Smooth muscle cell (in vitro differentiated cells): ENCODE measurements around the gene MRPL3. TPM values are rescaled to one million over a fixed set of nuclear protein-coding genes. Genes with fewer than 3 reads are reported as not detected.
A peak's percentile ranks its signal among the peaks of the same experiment; 100 is the strongest.

ENCODE experiments used
- DNase-seq: peaks from one replicate; lab custom pipeline; 2025; ENCODE audit not compliant: unreplicated experiment; lab: John Stamatoyannopoulos, UW
- H2AFZ ChIP-seq: fragments of 200-600 bp; sonication (generic); 2 replicates; pipeline ENCODE4 v1.6.0; 2016; ENCODE audit warnings: antibody characterized with exemption, low read depth, mild to moderate bottlenecking
- H3F3A ChIP-seq: fragments of 200-600 bp; sonication (generic); 2 replicates; pipeline ENCODE4 v1.6.0; 2017; ENCODE audit warnings: antibody characterized with exemption, low read depth
- H3K27ac ChIP-seq: fragments of 200-600 bp; sonication (generic); 2 replicates; pipeline ENCODE4 v1.5.1; 2016; ENCODE audit warnings: low read depth, mild to moderate bottlenecking
- H3K27me3 ChIP-seq: fragments of 200-600 bp; sonication (generic); 2 replicates; pipeline ENCODE4 v1.6.1; 2016; ENCODE audit warnings: low read depth, mild to moderate bottlenecking
- H3K36me3 ChIP-seq: fragments of 200-600 bp; sonication (generic); 2 replicates; pipeline ENCODE4 v1.5.1; 2016; ENCODE audit warnings: low read depth
- H3K4me1 ChIP-seq: fragments of 200-600 bp; sonication (generic); 2 replicates; pipeline ENCODE4 v1.5.1; 2016; ENCODE audit warnings: low read depth
- H3K4me2 ChIP-seq: fragments of 200-600 bp; sonication (generic); 2 replicates; pipeline ENCODE4 v1.6.0; 2016; ENCODE audit warnings: mild to moderate bottlenecking
- H3K4me3 ChIP-seq: fragments of 200-600 bp; sonication (generic); 2 replicates; pipeline ENCODE4 v1.5.1; 2016; ENCODE audit warnings: mild to moderate bottlenecking
- H3K79me2 ChIP-seq: fragments of 200-600 bp; sonication (generic); 2 replicates; pipeline ENCODE4 v1.6.0; 2016; ENCODE audit warnings: low read depth, mild to moderate bottlenecking
- H3K9ac ChIP-seq: fragments of 200-600 bp; sonication (generic); 2 replicates; pipeline ENCODE4 v1.6.0; 2016; ENCODE audit warnings: low read depth
- H3K9me3 ChIP-seq: fragments of 200-600 bp; sonication (generic); replicated peaks from 2 replicates; pipeline ENCODE4 v1.5.1; 2016; ENCODE audit warnings: low read depth
- H4K20me1 ChIP-seq: fragments of 200-600 bp; sonication (generic); 2 replicates; pipeline ENCODE4 v1.6.0; 2016; ENCODE audit warnings: low read depth
- WGBS: methylation state at CpG from one replicate; pipeline ENCODE4 v1.1.7; 2016; ENCODE audit warnings: low lambda C conversion rate; 5-methylcytosine and 5-hydroxymethylcytosine counted together
- polyA plus RNA-seq: library from polyadenylated mRNA; unstranded; fragments of >200 nt; fragmentation: Nextera tagmentation; extraction: Ambion mirVana; gene quantifications from 2 replicates; pipeline ENCODE4 v1.2.1, GENCODE V29; 2016
- total RNA-seq: library from RNA; depleted of rRNA; stranded (reverse); fragments of >200 nt; gene quantifications from 2 replicates; pipeline ENCODE4 v1.2.3, GENCODE V29; 2014
- TF ChIP-seq, protein P1 (sequence below): fragments of 200-600 bp; sonication (generic); IDR thresholded peaks from 2 replicates; pipeline ENCODE4 v1.5.1; 2017; ENCODE audit warnings: borderline replicate concordance, mild to moderate bottlenecking, antibody characterized with exemption; ENCODE audit not compliant: insufficient read depth, poor library complexity, severe bottlenecking

Gene MRPL3
- total RNA-seq (123 and 139 TPM in 2 replicates), polyA plus RNA-seq (80.5 and 82.7 TPM in 2 replicates)

DNA sequence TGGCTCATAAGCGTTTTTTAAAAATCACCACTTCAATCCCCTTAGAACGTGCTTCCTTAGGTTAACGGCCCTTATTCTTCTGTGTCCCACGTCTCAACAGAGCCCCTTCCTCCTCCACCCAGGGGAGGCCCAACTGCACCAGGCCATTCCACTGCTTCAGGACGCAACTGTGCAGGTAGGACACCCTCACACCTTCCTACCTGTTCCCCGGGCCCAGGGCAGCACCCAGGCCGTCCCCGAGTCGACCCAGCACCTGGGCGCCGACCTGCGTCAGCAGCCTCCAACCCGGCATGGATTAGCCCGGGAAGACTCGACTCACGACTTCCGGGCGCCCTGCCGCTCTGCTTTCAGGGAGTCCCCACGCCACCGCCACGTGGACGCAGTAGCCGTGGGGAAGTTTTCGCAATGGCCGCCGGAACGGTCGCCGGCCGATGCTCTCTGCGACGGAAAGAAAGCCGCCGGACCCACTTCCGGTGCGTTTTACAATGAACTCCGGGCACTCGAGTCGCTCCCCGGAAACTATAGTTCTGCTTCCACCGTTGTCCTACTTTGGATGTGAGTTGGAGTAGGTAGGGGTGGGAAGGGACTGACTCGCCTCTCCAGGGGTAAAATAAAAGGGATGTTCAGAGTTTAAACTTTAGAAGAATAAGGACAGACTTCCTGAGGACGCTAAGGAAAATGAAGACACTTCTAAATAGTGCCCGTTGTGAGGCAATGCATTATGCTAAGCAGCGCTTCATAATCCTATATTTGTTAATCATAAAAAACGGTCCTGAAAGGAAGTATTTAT is at the start of gene MRPL3:
Gene MRPL3 (minus strand): TSS at position 442 of the 790 bp plus-strand sequence. CDS start 150 bp downstream, at position 292.
- Histone ChIP-seq H3K27ac (peak within 1 kb of the TSS; percentile 58), H3K4me1 (peaks cover 9% of the 10 kb centered on the region), H3K27me3 (peaks cover 18% of the 10 kb centered on the region), H3K9me3 (no peaks in the 10 kb centered on the region), H3K9ac (peak within 1 kb of the TSS; percentile 89), H3K79me2 (peaks cover 26% of the 10 kb centered on the region), H2AFZ (peak within 1 kb of the TSS; percentile 99), H3K36me3 (peaks cover 10% of the 10 kb centered on the region), H3F3A (no peaks in the 10 kb centered on the region), H3K4me3 (peak within 1 kb of the TSS; percentile 76), H4K20me1 (no peaks in the 10 kb centered on the region), H3K4me2 (peak within 1 kb of the TSS; percentile 97)
- peak; percentile 59 for DNase-seq
- WGBS, result 7% methylated on average over 47 of the region's 47 CpGs
- TF ChIP-seq, protein P1, sequence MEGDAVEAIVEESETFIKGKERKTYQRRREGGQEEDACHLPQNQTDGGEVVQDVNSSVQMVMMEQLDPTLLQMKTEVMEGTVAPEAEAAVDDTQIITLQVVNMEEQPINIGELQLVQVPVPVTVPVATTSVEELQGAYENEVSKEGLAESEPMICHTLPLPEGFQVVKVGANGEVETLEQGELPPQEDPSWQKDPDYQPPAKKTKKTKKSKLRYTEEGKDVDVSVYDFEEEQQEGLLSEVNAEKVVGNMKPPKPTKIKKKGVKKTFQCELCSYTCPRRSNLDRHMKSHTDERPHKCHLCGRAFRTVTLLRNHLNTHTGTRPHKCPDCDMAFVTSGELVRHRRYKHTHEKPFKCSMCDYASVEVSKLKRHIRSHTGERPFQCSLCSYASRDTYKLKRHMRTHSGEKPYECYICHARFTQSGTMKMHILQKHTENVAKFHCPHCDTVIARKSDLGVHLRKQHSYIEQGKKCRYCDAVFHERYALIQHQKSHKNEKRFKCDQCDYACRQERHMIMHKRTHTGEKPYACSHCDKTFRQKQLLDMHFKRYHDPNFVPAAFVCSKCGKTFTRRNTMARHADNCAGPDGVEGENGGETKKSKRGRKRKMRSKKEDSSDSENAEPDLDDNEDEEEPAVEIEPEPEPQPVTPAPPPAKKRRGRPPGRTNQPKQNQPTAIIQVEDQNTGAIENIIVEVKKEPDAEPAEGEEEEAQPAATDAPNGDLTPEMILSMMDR, result no peak

DNA sequence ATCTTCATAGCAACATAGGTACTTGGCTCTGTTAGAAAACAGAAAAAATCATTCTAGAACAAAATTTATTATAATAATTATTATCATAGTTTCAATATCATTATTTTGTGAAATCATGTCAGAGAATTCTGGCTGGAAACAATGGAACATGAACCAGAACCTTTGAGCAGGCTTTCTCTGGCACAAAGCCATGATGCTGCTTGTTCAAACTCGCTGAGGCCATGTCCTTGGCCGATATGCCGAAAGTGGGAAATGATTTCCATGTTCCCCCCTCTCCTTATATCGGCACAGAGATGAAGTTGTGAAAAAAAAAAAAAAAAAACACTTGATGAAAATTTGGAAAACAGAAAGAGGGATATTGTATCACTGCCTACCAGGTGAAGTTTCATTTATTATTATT is 49.0 kb upstream of the MRPL3 start:
- Histone ChIP-seq H3K79me2 (no peaks in the 10 kb centered on the region), H3K4me3 (no peak overlapping the region), H3K27ac (no peak overlapping the region), H3K9ac (no peak overlapping the region), H3K9me3 (no peaks in the 10 kb centered on the region), H3K4me2 (no peak overlapping the region), H3F3A (no peaks in the 10 kb centered on the region), H4K20me1 (no peaks in the 10 kb centered on the region), H3K36me3 (no peaks in the 10 kb centered on the region), H3K27me3 (peaks cover 7% of the 10 kb centered on the region), H3K4me1 (no peaks in the 10 kb centered on the region), H2AFZ (no peak overlapping the region)
- TF ChIP-seq, protein P1, result no peak
- WGBS, result 95% methylated on average over 4 of the region's 4 CpGs
- no peak for DNase-seq

DNA sequence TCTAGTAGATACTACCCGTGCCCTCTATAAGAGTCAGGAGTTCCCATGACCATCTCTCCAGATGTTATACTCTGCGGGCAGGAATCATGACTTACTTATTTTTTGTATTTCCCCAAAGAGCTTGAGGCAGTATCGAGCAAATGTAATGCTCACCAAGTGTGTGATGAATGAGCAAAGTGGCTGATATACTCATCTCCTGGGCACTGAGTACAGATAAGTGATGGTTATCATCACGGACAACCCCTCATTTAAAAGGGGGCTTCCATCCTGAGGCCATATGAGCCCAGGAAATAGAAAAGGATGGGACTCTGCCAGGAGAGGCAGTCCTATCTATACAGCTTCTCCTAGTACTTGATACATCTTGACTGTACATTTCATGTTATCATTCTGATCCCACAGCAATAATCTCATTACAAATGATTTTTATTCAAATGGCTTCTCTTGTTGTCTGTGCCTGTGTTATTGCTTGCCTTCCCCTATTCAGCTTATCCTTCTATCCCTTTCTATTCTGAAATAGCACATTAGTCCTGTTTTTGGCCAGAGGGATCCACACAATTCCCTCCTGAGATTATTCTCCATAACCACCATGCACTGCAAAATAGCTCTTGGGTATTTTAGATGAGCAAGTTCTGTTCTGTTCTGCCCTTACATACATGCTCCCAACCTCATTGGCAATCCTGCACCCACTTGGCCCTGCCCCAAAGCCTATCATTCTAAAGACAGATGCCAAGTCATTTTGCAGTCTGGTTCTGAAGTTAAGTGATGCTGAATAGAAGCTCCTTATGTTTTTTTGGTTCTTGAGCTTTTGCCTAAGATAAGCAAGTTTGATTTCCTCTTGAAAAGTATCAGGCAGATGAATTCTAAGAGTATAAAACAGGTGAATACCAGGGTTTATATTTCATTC is 48.0 kb upstream of the MRPL3 start:
- Histone ChIP-seq H3K9ac (no peak overlapping the region), H4K20me1 (no peaks in the 10 kb centered on the region), H3K36me3 (no peaks in the 10 kb centered on the region), H3K4me1 (no peaks in the 10 kb centered on the region), H3K9me3 (no peaks in the 10 kb centered on the region), H3K4me2 (no peak overlapping the region), H3F3A (no peaks in the 10 kb centered on the region), H3K79me2 (no peaks in the 10 kb centered on the region), H3K27me3 (peaks cover 7% of the 10 kb centered on the region), H3K4me3 (no peak overlapping the region), H3K27ac (no peak overlapping the region), H2AFZ (no peak overlapping the region)
- DNase-seq, result no peak
- WGBS, result 88% methylated on average over 4 of the region's 4 CpGs
- TF ChIP-seq, protein P1, result no peak
